ENCODE results near the gene EMC1.

- TF ChIP-seq CTCF (conservative IDR thresholded peaks at IDR 0.05): no peak
- TF ChIP-seq EZH2 (IDR thresholded peaks at IDR 0.05; ENCODE audit: low read depth): no peak
Measured at GRCh38 chr1:19205845-19206244, 45.5 kb downstream of the EMC1 start.
